ENCODE data around the gene GRWD1.

The GRWD1 gene

DNA sequence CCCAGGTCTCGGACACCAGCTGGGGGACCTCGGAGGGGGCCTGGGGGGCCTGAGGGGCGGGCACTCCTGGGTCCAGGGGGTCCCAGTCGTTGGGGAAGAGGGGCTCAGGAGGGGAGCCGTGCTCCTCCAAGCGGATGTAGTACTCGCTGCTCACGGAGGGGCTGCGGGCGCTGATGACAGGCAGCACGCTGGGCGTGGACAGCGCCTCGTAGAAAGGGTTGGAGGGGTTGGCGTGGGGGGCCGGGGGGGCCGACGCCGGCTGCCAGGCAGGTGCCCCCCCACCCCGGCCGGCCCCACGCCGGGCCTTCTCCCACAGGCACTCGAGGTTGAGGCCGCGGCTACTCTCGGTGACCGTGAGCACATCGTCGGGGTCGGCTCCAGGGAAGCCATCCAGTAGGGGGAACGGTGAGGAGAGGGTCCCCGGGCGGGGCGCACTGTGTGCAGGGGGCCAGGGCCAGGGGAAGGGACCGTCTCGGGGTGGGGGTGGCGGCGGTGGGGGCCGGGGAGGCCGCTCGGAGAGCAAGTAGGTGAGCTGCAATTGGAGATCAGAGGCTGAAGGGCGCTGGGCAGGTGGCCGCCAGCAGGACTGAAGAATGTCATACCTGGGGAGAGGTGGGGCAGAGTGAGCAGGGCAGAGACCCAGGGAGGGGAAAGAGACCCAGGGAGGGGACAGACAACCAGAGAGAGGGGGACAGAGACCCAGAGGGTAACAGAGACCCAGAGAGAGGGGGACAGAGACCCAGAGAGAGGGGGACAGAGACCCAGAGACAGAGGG is 53.7 kb downstream of the GRWD1 start:
- no peak for DNase-seq

DNA sequence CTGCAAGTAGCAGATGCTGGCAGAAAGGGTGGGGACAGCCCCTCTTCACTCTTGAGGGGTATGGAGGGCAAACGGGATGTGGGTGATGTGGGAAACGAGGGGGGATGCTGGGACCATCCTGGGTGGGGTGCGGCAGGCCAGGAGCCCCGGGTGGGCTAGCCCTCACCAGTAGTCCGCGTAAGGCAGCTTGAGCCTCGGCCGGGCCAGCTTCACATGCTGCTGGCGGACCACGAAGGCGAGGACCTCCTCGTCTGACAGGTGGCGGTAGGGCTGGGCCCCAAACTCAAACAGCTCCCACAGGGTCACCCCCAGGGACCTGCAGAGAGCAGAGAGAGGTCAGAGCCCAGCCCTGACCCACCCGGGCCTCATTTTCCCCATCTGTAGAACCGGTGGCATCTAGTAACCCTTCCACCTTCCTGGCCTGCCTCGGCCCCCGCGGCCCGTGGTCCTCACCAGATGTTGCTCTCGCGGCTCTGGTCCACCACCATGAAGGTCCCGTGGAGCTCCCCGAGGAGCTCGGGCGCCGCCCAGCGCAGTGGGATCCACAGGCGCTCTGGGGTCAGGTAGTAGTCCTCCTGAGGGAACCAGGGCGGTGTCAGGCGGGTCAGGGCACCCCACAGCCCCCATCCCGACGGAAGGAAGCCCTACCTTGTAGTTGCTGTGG is 55.2 kb downstream of the GRWD1 start:
- DNase-seq = no peak

DNA sequence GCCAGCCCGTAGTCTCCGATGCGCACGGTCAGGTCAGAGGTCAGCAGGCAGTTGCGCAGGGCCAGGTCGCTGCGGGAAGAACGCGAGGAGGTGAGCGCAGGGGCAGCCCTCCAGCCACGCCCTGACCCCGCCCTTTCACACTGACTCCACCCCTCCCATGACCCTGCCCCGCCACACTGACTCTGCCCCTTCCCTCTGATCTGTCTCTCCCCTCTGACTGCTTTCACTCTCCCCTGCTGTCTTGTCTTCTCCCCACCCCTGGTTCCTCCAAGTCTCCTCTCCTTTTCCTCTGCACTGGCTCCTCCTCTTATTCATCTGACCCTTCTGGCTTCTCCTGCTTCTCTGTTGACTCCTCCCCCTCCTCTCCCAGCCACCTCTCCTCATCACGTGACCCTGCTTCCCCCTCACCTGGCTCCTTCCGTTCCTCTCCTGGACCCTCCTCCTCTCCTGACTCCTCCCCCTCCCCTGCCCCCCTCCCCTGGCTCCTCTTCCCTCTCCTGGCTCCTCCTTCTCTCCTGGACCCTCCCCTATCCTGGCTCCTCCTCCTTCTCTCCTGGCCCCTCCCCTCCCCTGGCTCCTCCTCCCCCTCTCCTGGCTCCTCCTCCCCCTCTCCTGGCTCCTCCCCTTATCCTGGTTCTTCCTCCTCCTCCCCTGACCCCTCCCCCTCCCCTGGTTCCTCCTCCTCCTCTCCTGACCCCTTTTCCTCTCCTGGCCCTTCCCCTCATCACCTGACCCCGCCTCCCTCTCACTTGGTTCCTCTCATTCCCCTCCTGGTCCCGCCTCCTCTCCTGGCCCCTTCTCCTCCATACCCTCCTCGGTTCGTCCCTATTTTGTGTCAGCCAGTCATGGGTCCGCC is 55.9 kb downstream of the GRWD1 start:
- peak; percentile 26 for DNase-seq

DNA sequence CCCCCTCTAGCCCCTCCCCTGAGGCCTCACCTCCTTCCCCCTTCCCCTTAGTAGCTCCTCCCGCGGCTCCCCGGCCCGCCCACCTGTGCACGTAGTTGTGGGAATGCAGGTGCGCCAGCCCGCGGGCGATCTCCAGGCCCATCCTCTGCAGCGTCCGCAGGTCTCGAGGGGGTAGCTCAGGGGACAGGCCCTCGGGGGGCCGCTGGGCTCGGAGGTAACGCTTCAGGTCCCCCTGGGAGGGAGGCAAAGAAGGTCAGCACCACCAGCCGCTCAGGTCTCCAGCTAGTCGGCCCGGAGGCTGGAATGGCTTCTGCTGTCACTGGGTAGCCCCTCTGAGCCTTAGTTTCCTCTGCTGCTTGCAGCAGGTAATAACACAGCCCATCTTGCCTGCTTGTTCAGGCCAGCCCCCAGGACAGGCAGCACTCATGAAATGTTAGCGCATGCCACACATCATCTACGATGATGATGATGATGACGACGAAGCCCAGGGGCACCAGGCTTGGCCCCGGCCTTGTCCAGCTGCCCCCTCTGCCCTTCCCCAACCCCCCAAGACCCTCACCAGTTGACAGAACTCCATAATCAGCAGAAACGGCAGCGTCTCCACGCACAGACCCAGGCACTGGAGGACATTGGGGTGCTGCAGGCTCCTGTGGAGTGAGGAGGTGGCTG is 56.7 kb downstream of the GRWD1 start:
- DNase-seq = no peak

DNA sequence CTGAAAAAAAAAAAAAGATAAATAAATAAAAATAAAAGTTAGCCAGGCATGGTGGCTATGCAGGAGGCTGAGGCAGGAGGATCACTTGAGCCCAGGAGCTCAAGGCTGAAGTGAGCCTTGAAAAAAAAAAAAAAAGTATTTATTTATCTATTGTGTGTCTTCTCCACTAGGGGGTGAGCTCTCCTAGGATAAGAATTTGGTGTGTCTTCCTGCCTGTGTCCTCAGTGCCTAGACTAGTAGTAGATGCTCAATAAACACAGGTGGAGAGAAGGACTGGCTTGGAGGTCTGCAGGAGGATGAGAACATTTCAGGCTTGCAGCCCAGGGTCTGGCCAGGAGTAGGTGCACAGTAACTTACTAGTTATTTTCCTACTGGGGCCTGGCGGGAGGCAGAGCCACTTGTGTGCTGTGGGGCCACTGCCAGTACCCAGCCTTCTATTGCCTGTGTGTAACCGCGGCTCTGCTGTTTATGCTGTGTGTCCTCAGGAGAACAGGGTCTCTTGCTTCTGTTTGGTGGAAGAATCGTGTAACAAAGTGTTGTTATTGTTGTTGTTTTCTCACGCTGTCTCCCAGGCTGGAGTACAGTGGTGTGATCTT is 60.5 kb downstream of the GRWD1 start:
- peak; percentile 57 for DNase-seq
